Urinary bladder (tissue), 4 donors: ENCODE measurements around the gene SLCO3A1. TPM values are rescaled to one million over a fixed set of nuclear protein-coding genes. Genes with fewer than 3 reads are reported as not detected.

Experiments
- DNase-seq: peaks from one replicate; pipeline ENCODE4 v3.0.0-alpha.2; 2015; ENCODE audit errors: extremely low spot score
- H3K27ac ChIP-seq: one replicate; pipeline ENCODE4 v1.5.1; 2013; ENCODE audit warnings: low read depth, mild to moderate bottlenecking, moderate library complexity
- H3K36me3 ChIP-seq: one replicate; pipeline ENCODE4 v1.6.1; 2013; ENCODE audit warnings: mild to moderate bottlenecking, moderate library complexity; ENCODE audit not compliant: insufficient read depth
- H3K4me1 ChIP-seq: one replicate; pipeline ENCODE4 v1.6.1; 2013; ENCODE audit warnings: mild to moderate bottlenecking, moderate library complexity; ENCODE audit not compliant: insufficient read depth
- H3K4me3 ChIP-seq: one replicate; pipeline ENCODE4 v1.5.1; 2013; ENCODE audit warnings: low read depth, low read length
- WGBS: extraction: QIAGEN DNeasy Blood & Tissue Kit; methylation state at CpG from one replicate; pipeline ENCODE4 v1.1.7; 2013; 5-methylcytosine and 5-hydroxymethylcytosine counted together
- polyA plus RNA-seq: library from polyadenylated mRNA; stranded (reverse); fragments of 200-250 nt; gene quantifications from one replicate; pipeline ENCODE4 v1.2.3, GENCODE V29; 2013
- total RNA-seq: library from RNA; depleted of rRNA; stranded (reverse); fragments of >200 nt; gene quantifications from one replicate; pipeline ENCODE4 v1.2.3, GENCODE V29; 2014
- donor health status: healthy with polysubstance abuse.
- donor health status: healthy.

SLCO3A1 gene
- total and polyA plus RNA-seq, 2 donors: 4.4 to 12.8 TPM

GRCh38 chr15:92157666-92158298 is 304.3 kb downstream of the SLCO3A1 start:
- H3K36me3 ChIP-seq: no peaks in the 10 kb centered on the region
- H3K4me1 ChIP-seq: no peaks in the 10 kb centered on the region
- no peak overlapping the region for H3K4me3 ChIP-seq
- H3K27ac ChIP-seq: no peak overlapping the region
- DNase-seq: no peak
- WGBS: 73% methylated on average over 10 of the region's 10 CpGs

DNA sequence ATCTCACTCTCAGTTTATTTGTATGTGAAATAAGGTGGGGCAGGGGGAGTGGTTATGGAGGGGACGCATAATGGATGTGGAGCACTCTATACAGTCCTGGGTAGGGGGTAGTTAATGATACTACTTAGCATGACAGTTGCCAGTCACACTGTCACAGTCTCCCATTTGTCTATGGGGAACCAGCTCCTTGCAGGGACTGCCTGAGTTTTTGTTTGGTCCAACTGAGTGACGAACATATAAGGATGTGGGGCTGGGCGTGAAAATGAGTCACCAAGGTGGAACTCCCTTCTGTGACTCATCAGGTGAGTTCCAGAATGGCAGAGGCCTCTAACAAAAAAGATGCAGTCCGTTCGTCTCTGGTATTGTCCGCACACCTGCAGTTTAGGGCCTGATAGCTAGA is 304.9 kb downstream of the SLCO3A1 start:
- no peaks in the 10 kb centered on the region for H3K36me3 ChIP-seq
- no peak overlapping the region for H3K4me3 ChIP-seq
- H3K4me1 ChIP-seq: no peaks in the 10 kb centered on the region
- WGBS: 73% methylated on average over 6 of the region's 6 CpGs
- peak; percentile 20 for DNase-seq
- H3K27ac ChIP-seq: no peak overlapping the region

DNA sequence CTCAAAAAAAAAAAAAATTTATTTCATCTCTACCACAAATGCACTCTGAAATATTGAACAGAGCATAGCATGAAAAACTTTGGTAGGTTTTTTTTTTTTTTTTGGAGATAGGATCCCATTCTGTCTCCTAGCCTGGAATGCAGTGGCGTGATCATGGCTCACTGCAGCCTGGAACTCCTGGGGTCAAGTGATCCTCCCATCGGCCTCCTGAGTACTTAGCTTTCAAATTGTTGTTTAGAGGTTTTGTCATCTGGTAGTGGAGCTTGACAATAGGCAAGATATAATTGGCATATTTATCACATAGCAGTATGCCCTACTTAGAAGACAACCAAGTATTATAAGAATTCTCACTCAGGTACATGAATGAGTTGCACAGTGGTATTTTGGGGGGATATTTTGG is 306.0 kb downstream of the SLCO3A1 start:
- DNase-seq: no peak
- no peak overlapping the region for H3K4me3 ChIP-seq
- H3K4me1 ChIP-seq: no peaks in the 10 kb centered on the region
- H3K27ac ChIP-seq: no peak overlapping the region
- 88% methylated on average over 2 of the region's 2 CpGs for WGBS
- no peaks in the 10 kb centered on the region for H3K36me3 ChIP-seq

DNA sequence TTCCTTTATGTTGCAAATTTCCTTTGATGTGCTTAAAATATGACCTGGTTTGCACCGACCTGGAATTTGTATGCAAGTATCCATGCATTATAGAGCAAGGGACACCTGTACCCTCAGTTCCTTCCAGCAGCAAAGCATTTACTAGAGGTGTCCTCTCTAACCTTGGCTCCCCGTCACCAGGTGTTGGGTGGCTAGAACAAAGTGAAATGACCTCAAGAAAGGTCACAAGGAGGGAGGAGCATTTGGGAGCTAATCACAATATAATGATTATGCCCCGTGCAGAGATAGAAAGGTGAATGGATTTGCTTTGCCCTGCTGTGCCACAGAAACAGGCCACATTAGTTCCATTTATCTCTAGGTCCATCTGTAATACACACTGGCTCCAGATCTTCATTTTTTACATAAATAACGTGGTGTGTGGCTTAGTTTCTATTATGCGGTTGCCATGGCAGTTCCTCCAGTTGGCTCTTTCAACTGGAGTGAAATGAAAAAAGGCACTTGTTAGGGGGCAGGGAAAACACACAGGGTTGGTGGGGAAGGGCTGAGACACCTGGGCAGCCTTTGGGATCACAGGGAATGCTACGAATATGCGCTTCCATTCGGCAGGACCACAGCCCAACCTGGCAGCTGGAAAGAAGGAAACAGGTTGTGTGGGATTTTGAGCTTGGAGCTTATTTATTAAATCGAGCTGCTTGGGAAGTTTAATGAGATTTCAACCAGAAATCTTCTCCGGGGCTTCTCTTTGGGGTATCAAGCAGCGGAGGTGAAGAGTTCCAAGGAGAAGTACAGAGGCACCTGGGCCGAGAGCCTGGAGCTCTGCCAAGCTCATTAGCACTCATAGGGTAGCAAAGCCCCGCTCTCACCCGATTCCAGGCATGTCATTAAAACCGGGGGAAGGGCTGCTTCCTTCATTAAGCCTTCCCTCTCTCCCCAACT is 306.7 kb downstream of the SLCO3A1 start:
- no peaks in the 10 kb centered on the region for H3K4me1 ChIP-seq
- no peak for DNase-seq
- H3K27ac ChIP-seq: no peak overlapping the region
- no peaks in the 10 kb centered on the region for H3K36me3 ChIP-seq
- H3K4me3 ChIP-seq: no peak overlapping the region
- 62% methylated on average over 15 of the region's 15 CpGs for WGBS

GRCh38 chr15:92161039-92161670 is 307.6 kb downstream of the SLCO3A1 start:
- WGBS: 93% methylated on average over 6 of the region's 6 CpGs
- Histone ChIP-seq H3K36me3 (no peaks in the 10 kb centered on the region), H3K4me3 (no peak overlapping the region), H3K4me1 (no peaks in the 10 kb centered on the region), H3K27ac (no peak overlapping the region)
- DNase-seq: no peak

- no peak for DNase-seq
- H3K4me3 ChIP-seq: no peak overlapping the region
- H3K36me3 ChIP-seq: no peaks in the 10 kb centered on the region
- 92% methylated on average over 17 of the region's 17 CpGs for WGBS
- H3K27ac ChIP-seq: no peak overlapping the region
- H3K4me1 ChIP-seq: no peaks in the 10 kb centered on the region
Observed at GRCh38 chr15:92162657-92163056, 309.1 kb downstream of the SLCO3A1 start.

GRCh38 chr15:92163641-92164040 is 310.1 kb downstream of the SLCO3A1 start:
- WGBS: 85% methylated on average over 10 of the region's 10 CpGs
- Histone ChIP-seq H3K4me1 (no peaks in the 10 kb centered on the region), H3K27ac (no peak overlapping the region), H3K4me3 (no peak overlapping the region), H3K36me3 (no peaks in the 10 kb centered on the region)
- no peak for DNase-seq

DNA sequence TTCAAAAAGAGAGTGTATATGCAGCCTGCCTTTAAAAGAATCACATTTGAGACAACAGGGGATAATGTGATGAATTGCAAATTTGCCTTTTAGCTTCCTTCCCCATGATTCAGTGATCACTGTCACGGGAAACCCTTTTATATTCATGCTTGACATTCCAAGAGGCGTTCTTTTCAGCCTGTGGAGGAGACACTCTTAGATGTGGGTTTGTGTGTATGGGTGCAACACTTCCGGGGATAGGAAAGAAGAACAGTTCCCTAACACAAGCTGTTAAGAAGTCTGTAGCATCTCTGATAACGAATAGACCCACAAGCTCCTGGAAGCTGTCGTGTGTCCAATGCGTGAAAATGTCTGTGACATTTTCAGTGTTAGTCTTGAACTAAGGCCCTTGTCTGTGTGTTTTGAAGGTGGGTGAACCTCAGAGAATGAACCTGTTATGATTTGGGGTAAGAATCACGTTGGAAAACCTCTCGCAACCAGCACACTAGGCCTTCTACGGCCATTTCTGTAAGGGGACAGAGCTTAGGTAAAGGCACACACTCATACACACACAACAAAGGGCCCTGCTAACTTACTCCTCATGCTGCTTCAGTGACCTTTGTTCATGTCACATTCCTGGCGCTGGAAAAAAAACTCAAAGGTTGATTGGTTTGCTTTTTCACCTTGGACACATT is 311.0 kb downstream of the SLCO3A1 start:
- H3K36me3 ChIP-seq: no peaks in the 10 kb centered on the region
- H3K4me3 ChIP-seq: no peak overlapping the region
- H3K4me1 ChIP-seq: no peaks in the 10 kb centered on the region
- DNase-seq: no peak
- 77% methylated on average over 10 of the region's 10 CpGs for WGBS
- no peak overlapping the region for H3K27ac ChIP-seq

GRCh38 chr15:92165001-92165346 is 311.5 kb downstream of the SLCO3A1 start:
- Histone ChIP-seq H3K4me1 (no peaks in the 10 kb centered on the region), H3K4me3 (no peak overlapping the region), H3K36me3 (no peaks in the 10 kb centered on the region), H3K27ac (no peak overlapping the region)
- DNase-seq: no peak
- whole genome bisulfite sequencing: 90% methylated on average over 4 of the region's 4 CpGs

DNA sequence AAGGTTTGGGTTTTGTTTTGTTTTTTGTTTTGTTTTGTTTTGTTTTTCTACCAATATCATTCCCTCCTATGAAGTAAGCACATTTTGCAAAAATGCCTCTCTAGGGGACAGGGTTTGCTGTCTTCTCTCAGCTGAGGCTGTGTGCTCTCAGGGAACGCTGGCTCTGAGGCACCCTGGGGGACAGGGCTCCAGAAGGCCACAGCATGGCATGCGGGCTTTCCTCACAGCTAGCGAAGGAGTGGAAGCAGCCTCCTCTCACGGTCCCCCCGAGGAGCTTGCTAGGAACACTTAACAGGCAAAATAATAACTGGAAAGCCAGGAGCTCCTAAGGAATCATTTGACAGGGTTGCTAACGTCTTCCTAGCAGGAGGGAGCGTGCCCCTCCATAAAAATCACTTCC is 312.5 kb downstream of the SLCO3A1 start:
- Histone ChIP-seq H3K4me3 (no peak overlapping the region), H3K36me3 (no peaks in the 10 kb centered on the region), H3K4me1 (no peaks in the 10 kb centered on the region), H3K27ac (no peak overlapping the region)
- DNase-seq: no peak
- WGBS: 70% methylated on average over 7 of the region's 7 CpGs

DNA sequence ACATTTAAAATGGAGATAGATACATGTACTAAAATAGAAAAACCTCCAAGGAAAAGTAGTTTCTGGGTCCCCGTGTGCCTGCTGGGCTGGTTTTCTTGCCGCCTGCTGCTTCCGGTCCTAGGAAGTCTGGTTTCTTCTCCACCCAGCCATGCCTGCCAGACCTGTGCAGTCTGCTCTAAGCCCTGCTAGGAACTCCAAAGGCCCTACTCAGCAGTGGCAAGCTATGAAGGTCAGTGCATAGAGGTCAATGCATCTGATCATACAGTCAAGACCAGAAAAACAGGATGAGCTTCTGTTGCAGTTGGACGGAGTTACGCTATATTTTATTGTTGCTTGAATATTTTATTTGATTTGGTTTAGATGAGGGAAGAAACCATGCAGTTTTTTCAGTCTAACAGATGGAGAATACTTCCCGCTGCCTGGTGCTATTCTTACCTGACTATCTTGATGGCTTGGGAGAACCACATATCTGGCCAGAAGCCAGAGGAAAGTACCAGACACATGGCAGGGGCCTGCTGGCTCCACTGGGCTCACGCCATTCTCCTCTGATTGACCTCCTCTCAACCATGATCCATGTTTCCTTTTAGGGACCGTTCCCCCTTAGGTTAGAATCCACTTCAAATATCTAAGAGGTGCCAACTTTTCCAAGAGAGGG is 313.4 kb downstream of the SLCO3A1 start:
- H3K4me3 ChIP-seq: no peak overlapping the region
- WGBS: 85% methylated on average over 8 of the region's 8 CpGs

DNA sequence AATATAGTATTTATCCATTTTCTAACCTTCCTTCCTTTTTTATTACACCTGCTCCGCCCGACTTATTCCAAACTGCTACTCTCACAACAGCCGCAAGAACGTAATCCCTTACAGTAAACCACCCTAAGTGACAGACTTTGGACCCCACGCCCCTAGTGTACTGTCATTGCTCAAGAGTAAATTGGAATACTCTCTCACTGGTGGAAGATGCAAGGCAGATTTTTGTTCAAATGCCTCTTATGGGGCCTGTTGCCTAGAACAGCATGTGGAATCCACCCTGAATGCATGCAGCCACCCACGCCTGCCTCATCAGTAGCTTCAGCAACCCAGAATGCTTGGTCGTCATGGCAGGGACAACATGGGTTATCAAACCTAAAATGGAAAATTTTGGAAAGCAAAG is 313.9 kb downstream of the SLCO3A1 start:
- H3K4me3 ChIP-seq: no peak overlapping the region
- H3K27ac ChIP-seq: no peak overlapping the region

More for the DNA sequence above, 313.4 kb downstream of the SLCO3A1 start:
- no peaks in the 10 kb centered on the region for H3K4me1 ChIP-seq
- H3K36me3 ChIP-seq: no peaks in the 10 kb centered on the region
- no peak for DNase-seq
- no peak overlapping the region for H3K27ac ChIP-seq

DNA sequence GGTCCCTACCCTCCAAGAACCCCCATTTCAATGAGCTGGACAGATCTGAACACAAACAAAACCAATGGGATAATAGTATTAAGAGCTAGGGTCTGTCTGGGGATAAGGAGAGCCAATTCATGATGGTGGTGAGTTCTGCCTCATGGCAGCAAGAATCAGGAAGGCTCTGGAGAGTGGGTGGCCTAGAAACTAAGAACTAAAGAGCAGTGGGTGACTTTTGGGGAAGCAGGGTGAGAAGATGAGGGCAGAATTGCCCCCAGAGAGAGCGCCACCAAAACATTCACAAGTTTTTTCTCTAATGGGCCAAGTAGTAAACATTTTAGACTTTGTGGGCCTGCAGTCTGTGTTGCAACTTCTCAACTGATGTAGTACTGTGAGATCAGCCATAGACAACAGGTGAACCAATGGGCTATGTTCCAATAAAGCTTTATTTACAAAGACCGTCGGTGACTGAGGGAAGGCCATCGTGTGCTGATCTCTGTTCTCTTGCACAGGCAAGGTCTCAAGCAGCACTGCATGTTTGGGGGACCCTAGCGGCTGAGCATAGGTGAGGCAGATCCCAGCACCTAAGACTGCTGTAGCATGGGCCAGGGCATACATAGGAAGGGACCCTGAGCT is 314.7 kb downstream of the SLCO3A1 start:
- H3K4me1 ChIP-seq: no peaks in the 10 kb centered on the region
- 95% methylated on average over 5 of the region's 5 CpGs for WGBS
- H3K27ac ChIP-seq: no peak overlapping the region
- no peaks in the 10 kb centered on the region for H3K36me3 ChIP-seq
- no peak for DNase-seq
- no peak overlapping the region for H3K4me3 ChIP-seq

More for the DNA sequence above, 313.9 kb downstream of the SLCO3A1 start:
- H3K36me3 ChIP-seq: no peaks in the 10 kb centered on the region
- DNase-seq: no peak
- no peaks in the 10 kb centered on the region for H3K4me1 ChIP-seq
- WGBS: 95% methylated on average over 7 of the region's 7 CpGs
